DOHH2 (cell line): ENCODE measurements around the gene RGR.

Experiments used
- H3F3A ChIP-seq: fragments of 200-600 bp; sonication (generic), shearing (Covaris generic); 2 replicates; pipeline ENCODE4 v1.6.0; 2016; ENCODE audit warnings: antibody characterized with exemption, mild to moderate bottlenecking; ENCODE audit not compliant: control insufficient read depth, insufficient read depth
- H3K27ac ChIP-seq: fragments of 200-600 bp; sonication (generic); 2 replicates; pipeline ENCODE4 v1.5.1; 2014; ENCODE audit warnings: low read depth, mild to moderate bottlenecking, low read length, moderate library complexity
- H3K27me3 ChIP-seq: fragments of 200-600 bp; sonication (generic); 2 replicates; pipeline ENCODE4 v1.6.1; 2014; ENCODE audit warnings: mild to moderate bottlenecking, low read length, mixed read lengths; ENCODE audit not compliant: control insufficient read depth
- H3K36me3 ChIP-seq: fragments of 200-600 bp; sonication (generic); 2 replicates; pipeline ENCODE4 v1.6.1; 2014; ENCODE audit warnings: mild to moderate bottlenecking, low read length, moderate library complexity, mixed read lengths; ENCODE audit not compliant: control insufficient read depth
- H3K4me1 ChIP-seq: fragments of 200-600 bp; sonication (generic); 2 replicates; pipeline ENCODE4 v1.6.1; 2014; ENCODE audit warnings: mild to moderate bottlenecking, low read length, mixed read lengths; ENCODE audit not compliant: control insufficient read depth
- H3K4me2 ChIP-seq: fragments of 200-600 bp; sonication (generic); 2 replicates; pipeline ENCODE4 v1.6.0; 2014; ENCODE audit warnings: mild to moderate bottlenecking, low read length, moderate library complexity
- H3K4me3 ChIP-seq: fragments of 200-600 bp; sonication (generic); 2 replicates; pipeline ENCODE4 v1.5.1; 2014; ENCODE audit warnings: mild to moderate bottlenecking, low read length, mixed read lengths
- H3K79me2 ChIP-seq: fragments of 200-600 bp; sonication (generic); 2 replicates; pipeline ENCODE4 v1.6.1; 2014; ENCODE audit warnings: mild to moderate bottlenecking, low read length, mixed read lengths; ENCODE audit not compliant: control insufficient read depth
- H3K9me2 ChIP-seq: fragments of 200-600 bp; sonication (generic); replicated peaks from 2 replicates; pipeline ENCODE4 v1.6.1; 2014; ENCODE audit warnings: mild to moderate bottlenecking, low read length, mixed read lengths; ENCODE audit not compliant: control insufficient read depth
- H3K9me3 ChIP-seq: fragments of 200-600 bp; sonication (generic); 2 replicates; pipeline ENCODE4 v1.6.1; 2014; ENCODE audit warnings: antibody characterized with exemption, low read length, mixed read lengths; ENCODE audit not compliant: control insufficient read depth, insufficient read depth
- H4K20me1 ChIP-seq: fragments of 200-600 bp; sonication (generic); 2 replicates; pipeline ENCODE4 v1.6.0; 2014; ENCODE audit warnings: low read depth, mild to moderate bottlenecking, antibody characterized with exemption, low read length, moderate library complexity; ENCODE audit not compliant: control insufficient read depth, insufficient read depth
- CTCF ChIP-seq: fragments of 200-600 bp; sonication (generic); IDR thresholded peaks from one replicate; pipeline ENCODE4 v1.5.1; 2014; ENCODE audit warnings: antibody characterized with exemption, mild to moderate bottlenecking, low read depth, low read length; ENCODE audit not compliant: poor library complexity, severe bottlenecking
- EZH2phosphoT487 ChIP-seq: fragments of 200-600 bp; sonication (generic); IDR thresholded peaks from 2 replicates; pipeline ENCODE4 v1.6.1; 2017; ENCODE audit warnings: borderline replicate concordance, mild to moderate bottlenecking, antibody characterized with exemption, low read length, moderate library complexity, mixed read lengths

The RGR gene

GRCh38 chr10:84254552-84255478 lies 10.0 kb downstream of the RGR start:
- no peaks in the 10 kb centered on the region for H4K20me1 ChIP-seq
- H3K4me3 ChIP-seq, result no peak overlapping the region
- H3K4me1 ChIP-seq, result no peaks in the 10 kb centered on the region; the same call in 1 of the 2 replicates
- H3K36me3 ChIP-seq, result no peaks in the 10 kb centered on the region
- no peaks in the 10 kb centered on the region for H3K79me2 ChIP-seq
- no peaks in the 10 kb centered on the region for H3K9me3 ChIP-seq
- H3K27me3 ChIP-seq, result no peaks in the 10 kb centered on the region; the same call in 1 of the 2 replicates
- H3K27ac ChIP-seq, result no peak overlapping the region
- no peak for TF ChIP-seq EZH2phosphoT487
- no peak for TF ChIP-seq CTCF
- H3K9me2 ChIP-seq, result no peaks in the 10 kb centered on the region
- H3F3A ChIP-seq, result no peaks in the 10 kb centered on the region
- no peak overlapping the region for H3K4me2 ChIP-seq

- H3K36me3 ChIP-seq, result no peaks in the 10 kb centered on the region
- H3K9me3 ChIP-seq, result no peaks in the 10 kb centered on the region
- H4K20me1 ChIP-seq, result no peaks in the 10 kb centered on the region
- no peak overlapping the region for H3K27ac ChIP-seq
- H3K27me3 ChIP-seq, result no peaks in the 10 kb centered on the region; the same call in 1 of the 2 replicates
- H3K9me2 ChIP-seq, result no peaks in the 10 kb centered on the region
- H3K4me3 ChIP-seq, result no peak overlapping the region
- peak; percentile 82 for TF ChIP-seq CTCF
- TF ChIP-seq EZH2phosphoT487, result no peak
- no peaks in the 10 kb centered on the region for H3F3A ChIP-seq
- 0 out of 2 replicates have a peak overlapping the region, but pooled peaks have one; percentile 18 for H3K4me2 ChIP-seq
- H3K79me2 ChIP-seq, result no peaks in the 10 kb centered on the region
- no peaks in the 10 kb centered on the region; the same call in 1 of the 2 replicates for H3K4me1 ChIP-seq
Observed at GRCh38 chr10:84256510-84257342, 11.9 kb downstream of the RGR start.

- Histone ChIP-seq H3K4me3 (no peak overlapping the region), H3K4me2 (no peak overlapping the region), H3K36me3 (no peaks in the 10 kb centered on the region), H3K9me3 (no peaks in the 10 kb centered on the region), H3K9me2 (no peaks in the 10 kb centered on the region), H3K4me1 (no peaks in the 10 kb centered on the region; the same call in 1 of the 2 replicates), H3K27me3 (no peaks in the 10 kb centered on the region; the same call in 1 of the 2 replicates), H3K79me2 (no peaks in the 10 kb centered on the region), H3F3A (no peaks in the 10 kb centered on the region), H4K20me1 (no peaks in the 10 kb centered on the region), H3K27ac (no peak overlapping the region)
- TF ChIP-seq CTCF, result peak; percentile 21
- no peak for TF ChIP-seq EZH2phosphoT487
Observed at GRCh38 chr10:84257343-84258020, 12.6 kb downstream of the RGR start.
